Ovary (tissue), 9 donors: ENCODE data around the gene MTFR2. TPM values are rescaled to one million over a fixed set of nuclear protein-coding genes. Genes with fewer than 3 reads are reported as not detected.

Source experiments
- DNase-seq, 5 donors: peaks; one replicate each; pipeline ENCODE4 v3.0.0-alpha.2; 2019 to 2020
- H3K27ac ChIP-seq, 2 donors: fragments of 200-600 bp; one replicate each; pipeline versions ENCODE4 v1.5.1 to v1.8.0; 2019 to 2022
- H3K27me3 ChIP-seq: fragments of 200-600 bp; one replicate; pipeline ENCODE4 v1.8.0; 2022
- H3K36me3 ChIP-seq: fragments of 200-600 bp; sonication (generic); one replicate; pipeline ENCODE4 v1.5.1; 2019
- H3K4me1 ChIP-seq: one replicate; pipeline ENCODE4 v1.8.1; 2013; ENCODE audit warnings: mild to moderate bottlenecking, moderate library complexity; ENCODE audit not compliant: insufficient read depth
- H3K4me3 ChIP-seq: fragments of 200-600 bp; sonication (generic); one replicate; pipeline ENCODE4 v1.5.1; 2017
- H3K9me3 ChIP-seq, 2 donors: fragments of 200-600 bp in 1 of 2; sonication (generic) in 1 of 2; one replicate each; pipeline versions ENCODE4 v1.5.1 to v1.8.1; 2013 to 2019; ENCODE audit warnings: mild to moderate bottlenecking in 1 of 2, moderate library complexity in 1 of 2
- EP300 ChIP-seq: sonication (generic); formaldehyde crosslinking; IDR thresholded peaks from one replicate; pipeline ENCODE4 v1.6.1; 2017; ENCODE audit warnings: antibody characterized with exemption
- POLR2A ChIP-seq: fragments of 450-650 bp; IDR thresholded peaks from one replicate; pipeline ENCODE4 v1.6.1; 2017; ENCODE audit warnings: antibody characterized with exemption, mild to moderate bottlenecking, moderate library complexity
- WGBS, 3 donors: extraction: QIAGEN DNeasy Blood & Tissue Kit in 1 of 3; methylation state at CpG; one replicate each; pipeline versions ENCODE4 v1.1.5 to v1.1.7; 2013 to 2017; 5-methylcytosine and 5-hydroxymethylcytosine counted together
- intact Hi-C, 4 donors: fragments of 100-400 bp; cut with DNase I; formaldehyde crosslinking; loops; one replicate each; pipeline versions ENCODE4 v1.11.0 to v1.15.1; 2022 to 2023
- polyA plus RNA-seq, 2 donors: library from polyadenylated mRNA; stranded (reverse); fragments of 200-250 nt in 1 of 2; fragments of 350-450 nt in 1 of 2; fragmentation: Illumina TruSeq in 1 of 2; extraction: RNeasy Lipid Tissue Mini Kit (QIAGEN cat#74804) in 1 of 2; gene quantifications; one replicate each; pipeline ENCODE4 v1.2.3, GENCODE V29; 2013 to 2014
- total RNA-seq, 7 donors: library from RNA; depleted of rRNA in 2 of 7; stranded (reverse); fragments of >200 nt in 2 of 7; fragmentation: NEBNext Ultra II Directional in 3 of 7; extraction: Animal tissue kit (Norgen Biotek cat#: 25700) in 3 of 7; gene quantifications; one replicate each; pipeline versions ENCODE4 v1.1.0 to v1.2.4, GENCODE V29; 2016 to 2023
- TF ChIP-seq, protein P1 (sequence below), 3 donors: fragments of 450-650 bp in 2 of 3; fragments of 200-600 bp in 1 of 3; IDR thresholded peaks; one replicate each; pipeline versions ENCODE4 v1.5.1 to v1.8.0; 2016 to 2022; ENCODE audit warnings: antibody characterized with exemption in 3 of 3, mild to moderate bottlenecking in 1 of 3
- donor health status: DM: no; HTN: no; CAD: no; lungs with moderate emphysema.
- donor health status: DM: no; HTN: no; CAD: no.
- donor health status: Bipolar disorder and iron deficiency.
- donor health status: DM: yes; HTN: yes; CAD: no.
- donor health status: DM: no; HTN: no; CAD: no.
- donor health status: DM: yes; HTN: yes; CAD: no.

The MTFR2 gene
- total and polyA plus RNA-seq, 9 donors: 0.25 to 0.75 (median 0.43) TPM; not detected in 3

DNA sequence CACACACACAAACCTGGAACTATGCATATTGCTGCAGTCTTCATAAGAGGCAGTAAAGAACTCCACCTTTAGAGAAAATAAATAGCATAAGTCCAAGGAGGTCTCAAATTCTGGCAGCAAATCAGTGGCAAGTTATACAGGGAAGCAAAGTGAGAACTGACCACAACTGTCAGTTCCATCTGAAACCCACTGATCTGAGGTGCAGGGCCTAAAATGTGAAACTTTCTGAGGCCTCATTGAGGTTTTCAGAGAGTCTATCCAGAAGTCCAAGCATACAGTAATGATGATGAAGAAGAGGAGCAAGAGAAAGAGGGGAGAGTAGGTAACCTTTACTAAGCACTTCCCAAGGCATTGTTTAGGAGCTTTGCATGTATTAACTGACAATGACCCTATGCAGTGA is 36.3 kb downstream of the MTFR2 start:
- Histone ChIP-seq H3K4me3 (no peak overlapping the region), H3K4me1 (peaks cover 1% of the 10 kb centered on the region), H3K36me3 (no peaks in the 10 kb centered on the region), H3K9me3 (no peaks in the 10 kb centered on the region), H3K27ac (no peak overlapping the region), H3K27me3 (no peaks in the 10 kb centered on the region)
- intact Hi-C loops: no loop called here
- DNase-seq: no peak
- TF ChIP-seq, protein P1, sequence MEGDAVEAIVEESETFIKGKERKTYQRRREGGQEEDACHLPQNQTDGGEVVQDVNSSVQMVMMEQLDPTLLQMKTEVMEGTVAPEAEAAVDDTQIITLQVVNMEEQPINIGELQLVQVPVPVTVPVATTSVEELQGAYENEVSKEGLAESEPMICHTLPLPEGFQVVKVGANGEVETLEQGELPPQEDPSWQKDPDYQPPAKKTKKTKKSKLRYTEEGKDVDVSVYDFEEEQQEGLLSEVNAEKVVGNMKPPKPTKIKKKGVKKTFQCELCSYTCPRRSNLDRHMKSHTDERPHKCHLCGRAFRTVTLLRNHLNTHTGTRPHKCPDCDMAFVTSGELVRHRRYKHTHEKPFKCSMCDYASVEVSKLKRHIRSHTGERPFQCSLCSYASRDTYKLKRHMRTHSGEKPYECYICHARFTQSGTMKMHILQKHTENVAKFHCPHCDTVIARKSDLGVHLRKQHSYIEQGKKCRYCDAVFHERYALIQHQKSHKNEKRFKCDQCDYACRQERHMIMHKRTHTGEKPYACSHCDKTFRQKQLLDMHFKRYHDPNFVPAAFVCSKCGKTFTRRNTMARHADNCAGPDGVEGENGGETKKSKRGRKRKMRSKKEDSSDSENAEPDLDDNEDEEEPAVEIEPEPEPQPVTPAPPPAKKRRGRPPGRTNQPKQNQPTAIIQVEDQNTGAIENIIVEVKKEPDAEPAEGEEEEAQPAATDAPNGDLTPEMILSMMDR (IDR thresholded peaks at IDR 0.05): no peak
- no peak for TF ChIP-seq POLR2A
- TF ChIP-seq EP300: no peak

DNA sequence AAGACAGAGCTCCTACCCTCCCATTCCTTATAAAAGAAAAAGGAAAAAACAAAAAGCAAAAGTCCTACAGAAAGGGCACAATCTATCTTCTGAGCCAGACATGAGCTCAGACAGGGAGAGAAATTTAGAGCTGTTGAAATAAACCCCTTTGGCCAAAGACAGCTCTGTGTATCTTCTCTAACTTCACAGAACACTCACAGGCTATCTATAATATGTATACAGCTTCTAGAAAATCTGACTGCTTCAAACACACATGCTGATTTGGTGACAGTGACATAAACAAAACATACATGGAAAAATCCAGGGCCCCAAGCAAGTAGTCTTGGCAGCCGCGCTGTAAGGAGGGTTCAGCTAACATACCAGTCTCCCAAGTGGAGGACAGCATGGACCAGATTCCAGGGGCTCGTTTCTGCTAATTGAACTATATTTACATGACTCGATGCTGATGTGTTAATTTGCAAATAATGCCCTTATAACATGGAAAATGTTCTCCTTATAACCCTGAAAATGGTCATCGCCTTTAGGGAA is 37.0 kb downstream of the MTFR2 start:
- WGBS, 3 donors: 77 to 80% (median 77%) methylated on average over 5 of the region's 5 CpGs

DNA sequence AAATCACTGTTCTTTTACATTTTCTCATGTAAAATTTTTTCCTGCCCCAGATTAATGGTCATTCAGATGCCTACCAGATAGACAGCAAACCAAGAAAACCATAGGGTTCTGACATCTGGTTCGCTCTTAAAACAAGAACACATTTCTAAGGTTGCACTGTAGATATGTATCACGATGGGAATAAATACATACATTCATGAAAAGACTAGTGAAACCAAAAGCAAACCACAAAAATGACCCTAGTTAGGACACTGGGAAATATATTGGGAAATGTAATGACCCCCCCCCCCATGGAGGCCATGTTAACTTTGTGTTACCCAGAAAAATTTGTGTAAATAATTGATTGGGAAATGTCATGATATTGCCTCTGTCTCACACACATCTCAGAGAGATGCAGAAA is 37.5 kb downstream of the MTFR2 start:
- intact Hi-C loops: no loop called here
- Histone ChIP-seq H3K4me3 (no peak overlapping the region), H3K9me3 (no peaks in the 10 kb centered on the region), H3K27ac (no peak overlapping the region), H3K27me3 (no peaks in the 10 kb centered on the region), H3K36me3 (no peaks in the 10 kb centered on the region), H3K4me1 (peaks cover 1% of the 10 kb centered on the region)
- no peak for TF ChIP-seq POLR2A
- TF ChIP-seq, protein P1 (IDR thresholded peaks at IDR 0.05): no peak
- TF ChIP-seq EP300: no peak
- DNase-seq: no peak
- 94 to 95% (median 94%) methylated on average over 2 of the region's 2 CpGs for WGBS, 3 donors

More for the DNA sequence above, 37.0 kb downstream of the MTFR2 start:
- intact Hi-C loops: no loop called here
- no peak for DNase-seq
- Histone ChIP-seq H3K36me3 (no peaks in the 10 kb centered on the region), H3K27me3 (no peaks in the 10 kb centered on the region), H3K4me1 (peaks cover 1% of the 10 kb centered on the region), H3K27ac (no peak overlapping the region), H3K4me3 (no peak overlapping the region), H3K9me3 (no peaks in the 10 kb centered on the region)
- no peak for TF ChIP-seq POLR2A
- TF ChIP-seq, protein P1 (IDR thresholded peaks at IDR 0.05): no peak
- TF ChIP-seq EP300: no peak

DNA sequence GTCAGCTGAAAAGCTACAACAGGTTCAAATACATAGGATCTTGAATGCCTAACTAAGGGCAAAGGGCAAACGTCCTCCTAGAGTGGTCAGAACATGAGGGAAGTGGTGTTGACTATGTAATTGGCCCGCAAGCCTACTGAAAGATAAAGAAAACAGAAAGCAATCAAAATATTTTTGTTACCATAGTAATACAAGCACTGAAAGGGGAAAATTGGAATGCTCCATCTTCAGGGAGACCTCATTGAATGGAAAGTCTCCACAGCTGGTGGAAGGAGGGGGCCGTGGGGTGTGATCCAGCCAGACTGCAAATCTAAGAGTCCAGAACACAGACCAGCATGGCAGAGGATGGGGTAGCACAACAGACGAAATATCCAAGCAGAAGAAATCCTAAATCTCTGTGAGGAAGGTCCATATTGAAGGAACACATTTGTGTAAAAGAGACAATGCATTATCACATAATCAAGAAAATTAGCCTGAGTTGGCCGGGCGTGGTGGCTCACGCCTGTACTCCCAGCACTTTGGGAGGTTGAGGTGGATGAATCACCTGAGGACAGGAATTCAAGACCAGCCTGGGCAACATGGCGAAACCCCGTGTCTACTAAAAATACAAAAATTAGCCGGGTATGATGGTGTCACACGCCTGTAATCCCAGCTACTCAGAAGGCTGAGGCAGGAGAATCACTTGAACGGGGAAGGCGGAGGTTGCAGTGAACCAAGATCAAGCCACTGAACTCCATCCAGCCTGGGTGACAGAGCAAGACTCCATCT is 39.5 kb downstream of the MTFR2 start:
- WGBS, 3 donors: 84 to 91% (median 85%) methylated on average over 13 of the region's 13 CpGs
- no peaks in the 10 kb centered on the region for H3K27me3 ChIP-seq
- no peak overlapping the region for H3K27ac ChIP-seq
- no peak overlapping the region for H3K4me3 ChIP-seq
- no peaks in the 10 kb centered on the region for H3K9me3 ChIP-seq
- intact Hi-C loops: no loop called here
- H3K4me1 ChIP-seq: peaks cover 1% of the 10 kb centered on the region
- no peak for DNase-seq
- TF ChIP-seq, protein P1 (IDR thresholded peaks at IDR 0.05): no peak
- TF ChIP-seq POLR2A (no peak), EP300 (no peak)
- H3K36me3 ChIP-seq: no peaks in the 10 kb centered on the region
